Sigmoid colon (tissue), 7 donors: ENCODE data around the gene SCAI. TPM values are rescaled to one million over a fixed set of nuclear protein-coding genes. Genes with fewer than 3 reads are reported as not detected.

Experiments
- DNase-seq: peaks from one replicate; pipeline ENCODE4 v3.0.0-alpha.2; 2019
- H3K27ac ChIP-seq, 4 donors: fragments of 200-600 bp; sonication (generic); one replicate each; pipeline ENCODE4 v1.5.1; 2016 to 2019; ENCODE audit warnings: mild to moderate bottlenecking in 1 of 4
- H3K27me3 ChIP-seq, 3 donors: fragments of 200-600 bp; sonication (generic); one replicate each; pipeline ENCODE4 v1.5.1; 2019; ENCODE audit warnings: mild to moderate bottlenecking in 1 of 3
- H3K36me3 ChIP-seq, 4 donors: fragments of 200-600 bp; sonication (generic); one replicate each; pipeline ENCODE4 v1.5.1; 2016 to 2019
- H3K4me1 ChIP-seq, 4 donors: fragments of 200-600 bp; sonication (generic); one replicate each; pipeline ENCODE4 v1.5.1; 2017 to 2019
- H3K4me3 ChIP-seq, 4 donors: fragments of 200-600 bp; sonication (generic); one replicate each; pipeline ENCODE4 v1.5.1; 2017 to 2019; ENCODE audit warnings: mild to moderate bottlenecking in 2 of 4, moderate library complexity in 1 of 4
- H3K9me3 ChIP-seq, 4 donors: fragments of 200-600 bp in 3 of 4; sonication (generic) in 3 of 4; one replicate each; pipeline versions ENCODE4 v1.5.1 to v1.6.1; 2013 to 2019
- EP300 ChIP-seq, 4 donors: sonication (generic); formaldehyde crosslinking; IDR thresholded peaks; one replicate each; pipeline ENCODE4 v1.6.1; 2017; ENCODE audit warnings: antibody characterized with exemption in 4 of 4
- POLR2A ChIP-seq, 2 donors: fragments of 450-650 bp; IDR thresholded peaks; one replicate each; pipeline ENCODE4 v1.6.1; 2016; ENCODE audit warnings: antibody characterized with exemption in 2 of 2, mild to moderate bottlenecking in 2 of 2, moderate library complexity in 2 of 2
- POLR2AphosphoS5 ChIP-seq, 4 donors: sonication (generic); formaldehyde crosslinking; IDR thresholded peaks; one replicate each; pipeline ENCODE4 v1.6.1; 2017; ENCODE audit warnings: antibody characterized with exemption in 4 of 4
- WGBS, 2 donors: extraction: QIAGEN DNeasy Blood & Tissue Kit; methylation state at CpG; one replicate each; pipeline ENCODE4 v1.1.7; 2013; 5-methylcytosine and 5-hydroxymethylcytosine counted together
- intact Hi-C: fragments of 100-400 bp; cut with DNase I; formaldehyde crosslinking; loops from one replicate; pipeline ENCODE4 v1.15.1; 2023
- polyA plus RNA-seq, 3 donors: library from polyadenylated mRNA; stranded (reverse); fragments of 200-250 nt; gene quantifications; one replicate each; pipeline ENCODE4 v1.2.3, GENCODE V29; 2013
- total RNA-seq, 4 donors: library from RNA; depleted of rRNA; stranded (reverse); fragments of >200 nt; gene quantifications; one replicate each; pipeline ENCODE4 v1.1.0, GENCODE V29; 2016
- TF ChIP-seq, protein P1 (sequence below), 4 experiments: fragments of 450-650 bp in 3 of 4; fragments of 200-600 bp in 1 of 4; IDR thresholded peaks; one replicate each; pipeline ENCODE4 v1.5.1; 2016 to 2019; ENCODE audit warnings: antibody characterized with exemption in 4 of 4, mild to moderate bottlenecking in 3 of 4, moderate library complexity in 2 of 4
- donor health status: healthy with polysubstance abuse.
- donor health status: Bipolar disorder and iron deficiency.
- donor health status: healthy.

The SCAI gene
- total and polyA plus RNA-seq, 7 donors: under 0.01 to 15.8 (median 5.4) TPM

DNA sequence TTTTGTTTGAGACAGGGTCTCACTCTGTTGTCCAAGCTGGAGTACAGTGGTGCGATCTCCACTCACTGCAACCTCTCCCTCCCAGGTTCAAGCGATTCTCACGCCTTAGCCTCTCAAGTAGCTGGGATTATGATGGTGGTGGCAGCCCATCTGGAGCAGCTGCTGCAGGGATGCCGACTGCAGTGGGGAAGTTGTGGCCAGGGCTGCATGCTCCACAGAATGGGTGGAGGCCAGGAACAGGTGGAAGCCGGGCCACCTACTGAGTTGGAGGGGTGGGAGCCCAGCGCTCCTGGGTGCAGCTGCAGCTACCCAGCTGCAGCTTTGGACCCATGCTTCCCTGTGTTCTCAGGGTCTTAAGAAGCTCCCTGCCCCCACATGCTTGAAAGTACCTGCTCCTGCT lies 99.7 kb downstream of the SCAI start:
- WGBS, 2 donors: 95 to 97% methylated on average over 6 of the region's 6 CpGs
- intact Hi-C loops: no loop called here
- Histone ChIP-seq H3K9me3 (no peaks in the 10 kb centered on the region), H3K4me1 (no peaks in the 10 kb centered on the region), H3K4me3 (no peak overlapping the region), H3K27me3 (no peaks in the 10 kb centered on the region), H3K27ac (no peak overlapping the region), H3K36me3 (peaks cover 0 to 6% (median 0%) of the 10 kb centered on the region in 4 donors)
- TF ChIP-seq, protein P1, sequence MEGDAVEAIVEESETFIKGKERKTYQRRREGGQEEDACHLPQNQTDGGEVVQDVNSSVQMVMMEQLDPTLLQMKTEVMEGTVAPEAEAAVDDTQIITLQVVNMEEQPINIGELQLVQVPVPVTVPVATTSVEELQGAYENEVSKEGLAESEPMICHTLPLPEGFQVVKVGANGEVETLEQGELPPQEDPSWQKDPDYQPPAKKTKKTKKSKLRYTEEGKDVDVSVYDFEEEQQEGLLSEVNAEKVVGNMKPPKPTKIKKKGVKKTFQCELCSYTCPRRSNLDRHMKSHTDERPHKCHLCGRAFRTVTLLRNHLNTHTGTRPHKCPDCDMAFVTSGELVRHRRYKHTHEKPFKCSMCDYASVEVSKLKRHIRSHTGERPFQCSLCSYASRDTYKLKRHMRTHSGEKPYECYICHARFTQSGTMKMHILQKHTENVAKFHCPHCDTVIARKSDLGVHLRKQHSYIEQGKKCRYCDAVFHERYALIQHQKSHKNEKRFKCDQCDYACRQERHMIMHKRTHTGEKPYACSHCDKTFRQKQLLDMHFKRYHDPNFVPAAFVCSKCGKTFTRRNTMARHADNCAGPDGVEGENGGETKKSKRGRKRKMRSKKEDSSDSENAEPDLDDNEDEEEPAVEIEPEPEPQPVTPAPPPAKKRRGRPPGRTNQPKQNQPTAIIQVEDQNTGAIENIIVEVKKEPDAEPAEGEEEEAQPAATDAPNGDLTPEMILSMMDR (IDR thresholded peaks at IDR 0.05): no peak
- TF ChIP-seq POLR2AphosphoS5 (IDR thresholded peaks at IDR 0.05) (no peak), POLR2A (IDR thresholded peaks at IDR 0.05) (no peak), EP300 (IDR thresholded peaks at IDR 0.05) (no peak)
- no peak for DNase-seq

DNA sequence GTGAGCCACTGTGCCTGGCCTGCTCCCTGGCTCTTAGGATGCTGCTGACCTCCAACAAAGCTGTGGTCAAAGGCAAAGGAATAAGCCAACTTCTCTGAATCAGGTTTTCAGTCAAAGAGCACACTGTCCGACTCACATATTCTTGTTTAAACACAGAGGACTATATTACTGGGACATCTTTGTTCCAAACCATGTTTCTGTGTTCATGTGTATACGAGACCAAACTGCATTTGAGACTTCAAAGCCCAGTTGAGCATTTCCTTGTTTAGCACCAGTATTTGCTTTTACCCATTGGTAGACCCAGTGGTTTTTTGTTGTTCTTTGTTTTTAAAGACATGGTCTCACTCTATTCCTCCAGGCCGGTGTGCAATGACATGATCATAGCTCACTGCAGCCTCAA lies 100.2 kb downstream of the SCAI start:
- H3K27ac ChIP-seq: no peak overlapping the region
- DNase-seq: no peak
- intact Hi-C loops: no loop called here
- H3K27me3 ChIP-seq: no peaks in the 10 kb centered on the region
- no peak overlapping the region for H3K4me3 ChIP-seq
- 97 to 99% methylated on average over 3 of the region's 3 CpGs for WGBS, 2 donors
- no peaks in the 10 kb centered on the region for H3K9me3 ChIP-seq
- TF ChIP-seq EP300 (IDR thresholded peaks at IDR 0.05) (no peak), POLR2A (IDR thresholded peaks at IDR 0.05) (no peak), POLR2AphosphoS5 (IDR thresholded peaks at IDR 0.05) (no peak)
- TF ChIP-seq, protein P1 (IDR thresholded peaks at IDR 0.05): no peak
- H3K4me1 ChIP-seq: no peaks in the 10 kb centered on the region
- H3K36me3 ChIP-seq: peaks cover 0 to 6% (median 0%) of the 10 kb centered on the region in 4 donors

DNA sequence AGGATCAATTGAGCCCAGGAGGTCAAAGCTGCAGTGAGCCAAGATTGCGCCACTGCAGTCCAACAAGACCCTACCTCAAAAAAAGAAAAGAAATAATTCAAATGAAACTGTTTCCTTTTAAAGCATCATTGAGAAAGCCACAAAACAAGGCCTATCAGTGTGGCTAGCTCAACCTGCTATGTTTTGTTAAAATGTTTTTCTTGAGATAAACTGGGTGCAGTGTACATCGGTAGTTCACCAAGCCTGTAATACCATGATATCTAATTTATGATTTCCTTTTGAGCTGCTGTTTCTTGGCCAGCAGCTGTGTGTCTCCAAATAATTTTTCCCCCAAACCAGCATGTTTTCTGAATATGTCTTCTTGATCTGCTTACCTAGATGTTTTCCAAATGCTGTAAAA lies 105.2 kb downstream of the SCAI start:
- H3K27me3 ChIP-seq: no peaks in the 10 kb centered on the region
- no peak overlapping the region for H3K27ac ChIP-seq
- H3K4me3 ChIP-seq: no peak overlapping the region
- intact Hi-C loops: no loop called here
- H3K9me3 ChIP-seq: no peaks in the 10 kb centered on the region
- TF ChIP-seq EP300 (IDR thresholded peaks at IDR 0.05) (no peak), POLR2A (IDR thresholded peaks at IDR 0.05) (no peak), POLR2AphosphoS5 (IDR thresholded peaks at IDR 0.05) (no peak)
- TF ChIP-seq, protein P1 (IDR thresholded peaks at IDR 0.05): no peak
- no peaks in the 10 kb centered on the region for H3K4me1 ChIP-seq
- no peak for DNase-seq
- WGBS, 2 donors: 79 to 85% methylated on average over 2 of the region's 2 CpGs
- H3K36me3 ChIP-seq: no peaks in the 10 kb centered on the region

- H3K36me3 ChIP-seq: peaks cover 0 to 28% (median 2%) of the 10 kb centered on the region in 4 donors
- 84 to 90% methylated on average over 3 of the region's 3 CpGs for WGBS, 2 donors
- H3K27ac ChIP-seq: no peak overlapping the region
- H3K9me3 ChIP-seq: no peaks in the 10 kb centered on the region
- H3K4me3 ChIP-seq: no peak overlapping the region
- no peaks in the 10 kb centered on the region for H3K4me1 ChIP-seq
- TF ChIP-seq, protein P1 (IDR thresholded peaks at IDR 0.05): no peak
- TF ChIP-seq POLR2A (IDR thresholded peaks at IDR 0.05): no peak
- intact Hi-C loops: no loop called here
- DNase-seq: no peak
- H3K27me3 ChIP-seq: no peaks in the 10 kb centered on the region
These were observed 115.3 kb downstream of the SCAI start for GRCh38 chr9:125028041-125028440.

GRCh38 chr9:125024917-125025316 lies 118.4 kb downstream of the SCAI start:
- H3K27me3 ChIP-seq: no peaks in the 10 kb centered on the region
- no peaks in the 10 kb centered on the region for H3K4me1 ChIP-seq
- intact Hi-C loops: no loop called here
- H3K4me3 ChIP-seq: no peak overlapping the region
- 19 to 66% methylated on average over 1 of the region's 1 CpG for WGBS, 2 donors
- H3K9me3 ChIP-seq: no peaks in the 10 kb centered on the region
- TF ChIP-seq POLR2AphosphoS5 (IDR thresholded peaks at IDR 0.05): no peak
- no peak for TF ChIP-seq EP300 (IDR thresholded peaks at IDR 0.05)
- no peak for TF ChIP-seq POLR2A (IDR thresholded peaks at IDR 0.05)
- TF ChIP-seq, protein P1 (IDR thresholded peaks at IDR 0.05): no peak
- no peak overlapping the region for H3K27ac ChIP-seq
- peaks cover 0 to 41% (median 2%) of the 10 kb centered on the region in 4 donors for H3K36me3 ChIP-seq
- DNase-seq: no peak
